A673 (cell line): Measurements from ENCODE around the gene SLIT3.

Source experiments
- CTCF ChIP-seq: fragments of 300-800, 200-600 bp; sonication (generic); conservative IDR thresholded peaks from 2 replicates; pipeline ENCODE4 v1.5.1; 2017; ENCODE audit warnings: low read depth, mild to moderate bottlenecking, antibody characterized with exemption, low read length, moderate library complexity, mixed read lengths
- EZH2 ChIP-seq: fragments of 200-600 bp; sonication (generic); IDR thresholded peaks from 2 replicates; pipeline ENCODE4 v1.6.1; 2017; ENCODE audit warnings: borderline replicate concordance, low read depth, mild to moderate bottlenecking, mixed read lengths, antibody characterized with exemption, low read length; ENCODE audit not compliant: poor library complexity, severe bottlenecking

GRCh38 chr5:168831383-168831782 lies 469.6 kb downstream of the SLIT3 start:
- TF ChIP-seq CTCF: no peak
- TF ChIP-seq EZH2: no peak
